HepG2 (cell line): ENCODE measurements around the gene COG8. TPM values are rescaled to one million over a fixed set of nuclear protein-coding genes. Genes with fewer than 3 reads are reported as not detected.

Experiments
- ASH2L ChIP-seq: fragments of 300-600, 200-600 bp; sonication (generic); IDR thresholded peaks from 2 replicates; pipeline ENCODE4 v1.7.0; 2017; ENCODE audit warnings: low read depth, mild to moderate bottlenecking, moderate library complexity, mixed read lengths, low read length; ENCODE audit not compliant: insufficient read length
- DNMT1 ChIP-seq: sonication (generic); formaldehyde crosslinking; IDR thresholded peaks from 2 replicates; pipeline ENCODE4 v1.5.1; 2020; ENCODE audit warnings: mild to moderate bottlenecking, missing genetic modification reagents
- ESRRA ChIP-seq: sonication (generic); formaldehyde crosslinking; IDR thresholded peaks from 2 replicates; pipeline ENCODE4 v1.5.1; 2020; ENCODE audit warnings: mild to moderate bottlenecking, low read depth, missing genetic modification reagents
- HDAC2 ChIP-seq: sonication (generic); formaldehyde crosslinking; IDR thresholded peaks from 2 replicates; pipeline ENCODE4 v1.4.0; 2020; ENCODE audit warnings: missing genetic modification reagents
- HOXA9 ChIP-seq: sonication (generic); formaldehyde crosslinking; IDR thresholded peaks from 2 replicates; pipeline ENCODE4 v1.8.1; 2022; ENCODE audit warnings: missing genetic modification reagents, mild to moderate bottlenecking, moderate library complexity, borderline replicate concordance
- KAT8 ChIP-seq: IDR thresholded peaks from 2 replicates; pipeline ENCODE4 v1.6.1; 2016; ENCODE audit warnings: missing genetic modification reagents, missing compliant biosample characterization
- KDM5B ChIP-seq: sonication (generic); formaldehyde crosslinking; IDR thresholded peaks from 2 replicates; pipeline ENCODE4 v1.4.0; 2020; ENCODE audit warnings: missing genetic modification reagents, mild to moderate bottlenecking, borderline replicate concordance
- KLF15 ChIP-seq: sonication (generic); formaldehyde crosslinking; IDR thresholded peaks from 2 replicates; pipeline ENCODE4 v1.8.1; 2023; ENCODE audit warnings: borderline replicate concordance, mild to moderate bottlenecking, inconsistent platforms, missing genetic modification reagents, mixed read lengths
- KMT2A ChIP-seq: sonication (generic); formaldehyde crosslinking; IDR thresholded peaks from 2 replicates; pipeline ENCODE4 v1.4.0; 2020; ENCODE audit warnings: missing genetic modification reagents
- NFRKB ChIP-seq: fragments of 450-650 bp; IDR thresholded peaks from 2 replicates; pipeline ENCODE4 v1.6.1; 2017
- PHF8 ChIP-seq: sonication (generic); formaldehyde crosslinking; IDR thresholded peaks from 2 replicates; pipeline ENCODE4 v1.5.0; 2020; ENCODE audit warnings: missing genetic modification reagents
- POLR2A ChIP-seq, 2 experiments: IDR thresholded peaks; 2 replicates each; pipeline ENCODE4 v1.6.1; 2011; ENCODE audit warnings: low read depth in 2 of 2, low read length in 2 of 2, mild to moderate bottlenecking in 1 of 2, moderate library complexity in 1 of 2; ENCODE audit not compliant: insufficient read depth in 1 of 2
- RFX5 ChIP-seq: IDR thresholded peaks from 2 replicates; pipeline ENCODE4 v1.6.1; 2011; ENCODE audit warnings: low read depth, low read length, improper control_type of control experiment
- SIN3A ChIP-seq: IDR thresholded peaks from 2 replicates; pipeline ENCODE4 v1.6.1; 2011; ENCODE audit warnings: low read depth, mild to moderate bottlenecking, control low read depth, low read length, borderline replicate concordance
- SMAD3 ChIP-seq: sonication (generic); formaldehyde crosslinking; IDR thresholded peaks from 2 replicates; pipeline ENCODE4 v1.4.0; 2020; ENCODE audit warnings: missing genetic modification reagents
- TGIF2 ChIP-seq: IDR thresholded peaks from 2 replicates; pipeline ENCODE4 v1.6.1; 2016; ENCODE audit warnings: control low read depth, missing compliant biosample characterization
- TP53 ChIP-seq: sonication (generic); formaldehyde crosslinking; conservative IDR thresholded peaks from 2 replicates; pipeline ENCODE4 v1.4.0; 2020; ENCODE audit warnings: missing genetic modification reagents
- ZMYM3 ChIP-seq: sonication (generic); formaldehyde crosslinking; IDR thresholded peaks from 2 replicates; pipeline ENCODE4 v1.5.1; 2020; ENCODE audit warnings: mild to moderate bottlenecking, missing genetic modification reagents
- ZNF256 ChIP-seq: sonication (generic); formaldehyde crosslinking; conservative IDR thresholded peaks from 2 replicates; pipeline ENCODE4 v1.4.0; 2020; ENCODE audit warnings: missing genetic modification reagents
- ZNF296 ChIP-seq: sonication (generic); formaldehyde crosslinking; conservative IDR thresholded peaks from 2 replicates; pipeline ENCODE4 v1.5.0; 2020; ENCODE audit warnings: mild to moderate bottlenecking, missing genetic modification reagents
- ZNF367 ChIP-seq: sonication (generic); formaldehyde crosslinking; IDR thresholded peaks from 2 replicates; pipeline ENCODE4 v1.4.0; 2020; ENCODE audit warnings: missing genetic modification reagents, borderline replicate concordance
- ZNF451 ChIP-seq: sonication (generic); formaldehyde crosslinking; IDR thresholded peaks from 2 replicates; pipeline ENCODE4 v1.5.0; 2020; ENCODE audit warnings: mild to moderate bottlenecking, missing genetic modification reagents
- ZNF782 ChIP-seq: sonication (generic); formaldehyde crosslinking; IDR thresholded peaks from 2 replicates; pipeline ENCODE4 v1.4.0; 2020; ENCODE audit warnings: missing genetic modification reagents, mild to moderate bottlenecking, borderline replicate concordance
- polyA plus RNA-seq, 8 experiments: library from polyadenylated mRNA; depleted of rRNA in 3 of 8; stranded (reverse) in 7 of 8; unstranded in 1 of 8; fragments of >200 nt; fragmentation: Illumina TruSeq in 4 of 8; extraction: Trizol in 4 of 8; gene quantifications; 2 replicates each; pipeline versions ENCODE4 v1.2.1 to v1.2.3, GENCODE V29; 2011 to 2016; ENCODE audit warnings: low read depth in 4 of 8, missing spikeins in 1 of 8, mixed read lengths in 1 of 8; ENCODE audit not compliant: insufficient read depth in 1 of 8
- total RNA-seq, 5 experiments: library from RNA; depleted of rRNA; stranded (reverse); fragments of >200 nt; fragmentation: Illumina TruSeq; extraction: Trizol; gene quantifications; 2 replicates each; pipeline ENCODE4 v1.2.3, GENCODE V29; 2016; ENCODE audit warnings: low read depth in 1 of 5
- TF ChIP-seq, protein P1 (sequence below): sonication (generic); formaldehyde crosslinking; IDR thresholded peaks from 2 replicates; pipeline ENCODE4 v1.4.0; 2020; ENCODE audit warnings: mild to moderate bottlenecking, missing genetic modification reagents, borderline replicate concordance
- TF ChIP-seq, protein P2 (sequence below): sonication (generic); formaldehyde crosslinking; IDR thresholded peaks from 2 replicates; pipeline ENCODE4 v1.4.0; 2020; ENCODE audit warnings: mild to moderate bottlenecking, missing genetic modification reagents
- TF ChIP-seq, protein P3 (sequence below): sonication (generic); formaldehyde crosslinking; IDR thresholded peaks from 2 replicates; pipeline ENCODE4 v1.4.0; 2020; ENCODE audit warnings: missing genetic modification reagents
- TF ChIP-seq, protein P4 (sequence below): sonication (generic); formaldehyde crosslinking; IDR thresholded peaks from 2 replicates; pipeline ENCODE4 v1.4.0; 2020; ENCODE audit warnings: missing genetic modification reagents

COG8 gene
- total and polyA plus RNA-seq, 2 of the 13 experiments (the other 11 are each of a cell fraction or from before 2014, with no cell fraction given) = 45.5 to 52.1 TPM

DNA sequence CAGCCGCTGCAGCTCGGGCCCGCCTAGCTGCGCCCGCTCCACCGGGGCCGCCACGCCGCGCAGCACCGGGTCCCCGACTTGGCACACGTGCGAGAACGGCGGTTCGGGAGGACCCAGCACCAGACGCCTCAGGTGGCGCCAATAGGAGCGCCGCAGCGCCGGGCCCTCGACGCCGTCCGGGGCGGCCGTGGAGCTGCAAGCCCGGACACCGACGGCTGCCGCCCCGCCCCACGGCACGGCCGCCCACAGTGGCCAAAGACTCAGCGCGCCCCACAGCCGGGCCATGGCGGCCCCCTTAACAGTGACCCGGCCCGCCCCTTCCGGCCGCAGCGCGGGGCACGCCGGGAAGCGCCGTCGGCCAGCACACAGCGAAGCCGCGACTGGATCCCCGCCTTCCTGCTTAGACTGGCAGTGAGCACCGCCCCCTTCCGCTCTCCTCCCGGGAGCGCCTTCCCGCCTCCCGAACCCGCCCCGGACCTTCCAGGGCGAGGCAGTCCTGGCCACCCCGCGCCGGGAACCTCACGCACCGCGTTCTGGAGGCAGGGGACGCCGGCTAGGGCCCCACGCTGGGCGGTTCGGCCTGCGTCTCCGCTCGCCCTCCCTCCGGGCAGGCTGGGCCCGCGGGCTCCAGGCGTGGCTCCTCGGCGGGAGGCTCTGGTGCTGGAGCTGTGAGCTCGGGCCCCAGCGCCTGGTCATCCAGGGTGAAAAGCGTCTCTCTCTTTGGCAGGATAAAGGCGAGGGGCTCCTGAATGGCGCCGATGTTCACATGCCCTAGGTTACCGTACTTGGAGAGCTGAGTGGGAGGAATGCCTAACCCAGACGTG is 8.9 kb downstream of the COG8 start, which contains the start of gene PDF (continued):
- TF ChIP-seq TP53 (peak; percentile 68; the same call in 1 of the 2 replicates), NFRKB (no peak), KMT2A (CRISPR knock-in tag) (peak; percentile 98), ZNF451 (peak; percentile 82), ZNF782 (no peak; the same call in none of the 2 replicates), SMAD3 (0 out of 2 replicates have a peak, but pooled peaks have one; percentile 35), ZNF367 (CRISPR knock-in tag) (no peak), TGIF2 (CRISPR knock-in tag) (peak; percentile 4), KLF15 (CRISPR knock-in tag) (no peak), KAT8 (CRISPR knock-in tag) (peak; percentile 94), ZNF296 (CRISPR knock-in tag) (no peak), SIN3A (peak; percentile 96), ASH2L (peak; percentile 92), POLR2A (IDR thresholded peaks at IDR 0.05; ENCODE audit: insufficient read depth in 1 of 2, low read depth in 2 of 2, low read length in 2 of 2) (peak; percentile 79 to 96), ESRRA (CRISPR knock-in tag) (peak; percentile 16; the same call in 1 of the 2 replicates), RFX5 (no peak), HOXA9 (CRISPR knock-in tag) (peak; percentile 70), KDM5B (CRISPR knock-in tag) (peak; percentile 91), HDAC2 (CRISPR knock-in tag) (peak; percentile 82), DNMT1 (CRISPR knock-in tag) (no peak), ZNF256 (CRISPR knock-in tag) (peak; percentile 76; the same call in 1 of the 2 replicates), ZMYM3 (CRISPR knock-in tag) (peak; percentile 57; the same call in 1 of the 2 replicates), PHF8 (CRISPR knock-in tag) (peak; percentile 94)
- TF ChIP-seq, protein P1, sequence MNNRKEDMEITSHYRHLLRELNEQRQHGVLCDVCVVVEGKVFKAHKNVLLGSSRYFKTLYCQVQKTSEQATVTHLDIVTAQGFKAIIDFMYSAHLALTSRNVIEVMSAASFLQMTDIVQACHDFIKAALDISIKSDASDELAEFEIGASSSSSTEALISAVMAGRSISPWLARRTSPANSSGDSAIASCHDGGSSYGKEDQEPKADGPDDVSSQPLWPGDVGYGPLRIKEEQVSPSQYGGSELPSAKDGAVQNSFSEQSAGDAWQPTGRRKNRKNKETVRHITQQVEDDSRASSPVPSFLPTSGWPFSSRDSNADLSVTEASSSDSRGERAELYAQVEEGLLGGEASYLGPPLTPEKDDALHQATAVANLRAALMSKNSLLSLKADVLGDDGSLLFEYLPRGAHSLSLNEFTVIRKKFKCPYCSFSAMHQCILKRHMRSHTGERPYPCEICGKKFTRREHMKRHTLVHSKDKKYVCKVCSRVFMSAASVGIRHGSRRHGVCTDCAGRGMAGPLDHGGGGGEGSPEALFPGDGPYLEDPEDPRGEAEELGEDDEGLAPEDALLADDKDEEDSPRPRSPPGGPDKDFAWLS (CRISPR knock-in tag) = no peak
- TF ChIP-seq, protein P2, sequence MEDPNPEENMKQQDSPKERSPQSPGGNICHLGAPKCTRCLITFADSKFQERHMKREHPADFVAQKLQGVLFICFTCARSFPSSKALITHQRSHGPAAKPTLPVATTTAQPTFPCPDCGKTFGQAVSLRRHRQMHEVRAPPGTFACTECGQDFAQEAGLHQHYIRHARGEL = peak; percentile 83; the same call in 1 of the 2 replicates
- TF ChIP-seq, protein P3, sequence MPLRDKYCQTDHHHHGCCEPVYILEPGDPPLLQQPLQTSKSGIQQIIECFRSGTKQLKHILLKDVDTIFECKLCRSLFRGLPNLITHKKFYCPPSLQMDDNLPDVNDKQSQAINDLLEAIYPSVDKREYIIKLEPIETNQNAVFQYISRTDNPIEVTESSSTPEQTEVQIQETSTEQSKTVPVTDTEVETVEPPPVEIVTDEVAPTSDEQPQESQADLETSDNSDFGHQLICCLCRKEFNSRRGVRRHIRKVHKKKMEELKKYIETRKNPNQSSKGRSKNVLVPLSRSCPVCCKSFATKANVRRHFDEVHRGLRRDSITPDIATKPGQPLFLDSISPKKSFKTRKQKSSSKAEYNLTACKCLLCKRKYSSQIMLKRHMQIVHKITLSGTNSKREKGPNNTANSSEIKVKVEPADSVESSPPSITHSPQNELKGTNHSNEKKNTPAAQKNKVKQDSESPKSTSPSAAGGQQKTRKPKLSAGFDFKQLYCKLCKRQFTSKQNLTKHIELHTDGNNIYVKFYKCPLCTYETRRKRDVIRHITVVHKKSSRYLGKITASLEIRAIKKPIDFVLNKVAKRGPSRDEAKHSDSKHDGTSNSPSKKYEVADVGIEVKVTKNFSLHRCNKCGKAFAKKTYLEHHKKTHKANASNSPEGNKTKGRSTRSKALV (CRISPR knock-in tag) = peak; percentile 85
- TF ChIP-seq, protein P4, sequence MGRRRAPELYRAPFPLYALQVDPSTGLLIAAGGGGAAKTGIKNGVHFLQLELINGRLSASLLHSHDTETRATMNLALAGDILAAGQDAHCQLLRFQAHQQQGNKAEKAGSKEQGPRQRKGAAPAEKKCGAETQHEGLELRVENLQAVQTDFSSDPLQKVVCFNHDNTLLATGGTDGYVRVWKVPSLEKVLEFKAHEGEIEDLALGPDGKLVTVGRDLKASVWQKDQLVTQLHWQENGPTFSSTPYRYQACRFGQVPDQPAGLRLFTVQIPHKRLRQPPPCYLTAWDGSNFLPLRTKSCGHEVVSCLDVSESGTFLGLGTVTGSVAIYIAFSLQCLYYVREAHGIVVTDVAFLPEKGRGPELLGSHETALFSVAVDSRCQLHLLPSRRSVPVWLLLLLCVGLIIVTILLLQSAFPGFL = no peak
